Measurements from ENCODE around the gene ANTXR1. TPM values are rescaled to one million over a fixed set of nuclear protein-coding genes. Genes with fewer than 3 reads are reported as not detected.

Gene ANTXR1
- total RNA-seq, 4 donors from 2014 or later, result 53.7 to 69.0 (median 59.3) TPM

DNA sequence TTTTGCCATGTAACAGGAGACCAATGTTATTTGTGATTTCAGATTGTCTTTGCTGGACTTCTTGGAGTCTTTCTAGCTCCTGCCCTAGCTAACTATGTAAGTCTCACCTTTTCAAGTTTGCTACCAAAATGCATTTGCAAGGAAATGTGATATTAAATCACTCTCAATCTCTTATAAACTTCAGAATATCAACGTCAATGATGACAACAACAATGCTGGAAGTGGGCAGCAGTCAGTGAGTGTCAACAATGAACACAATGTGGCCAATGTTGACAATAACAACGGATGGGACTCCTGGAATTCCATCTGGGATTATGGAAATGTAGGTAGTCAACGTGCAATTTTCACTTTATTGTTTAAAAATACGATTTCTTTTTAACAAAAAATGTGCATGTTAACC lies 35.5 kb upstream of the ANTXR1 start:
- WGBS, 2 donors, result 74 to 75% methylated on average over 4 of the region's 4 CpGs
- Histone ChIP-seq H3K4me1 (no peaks in the 10 kb centered on the region), H3K9me3 (no peaks in the 10 kb centered on the region), H3K27ac (no peak overlapping the region), H3K36me3 (no peaks in the 10 kb centered on the region), H3K4me3 (no peak overlapping the region), H3K27me3 (no peaks in the 10 kb centered on the region)
- TF ChIP-seq EP300 (IDR thresholded peaks at IDR 0.05) (no peak), POLR2A (IDR thresholded peaks at IDR 0.05) (no peak)
- TF ChIP-seq, protein P1, sequence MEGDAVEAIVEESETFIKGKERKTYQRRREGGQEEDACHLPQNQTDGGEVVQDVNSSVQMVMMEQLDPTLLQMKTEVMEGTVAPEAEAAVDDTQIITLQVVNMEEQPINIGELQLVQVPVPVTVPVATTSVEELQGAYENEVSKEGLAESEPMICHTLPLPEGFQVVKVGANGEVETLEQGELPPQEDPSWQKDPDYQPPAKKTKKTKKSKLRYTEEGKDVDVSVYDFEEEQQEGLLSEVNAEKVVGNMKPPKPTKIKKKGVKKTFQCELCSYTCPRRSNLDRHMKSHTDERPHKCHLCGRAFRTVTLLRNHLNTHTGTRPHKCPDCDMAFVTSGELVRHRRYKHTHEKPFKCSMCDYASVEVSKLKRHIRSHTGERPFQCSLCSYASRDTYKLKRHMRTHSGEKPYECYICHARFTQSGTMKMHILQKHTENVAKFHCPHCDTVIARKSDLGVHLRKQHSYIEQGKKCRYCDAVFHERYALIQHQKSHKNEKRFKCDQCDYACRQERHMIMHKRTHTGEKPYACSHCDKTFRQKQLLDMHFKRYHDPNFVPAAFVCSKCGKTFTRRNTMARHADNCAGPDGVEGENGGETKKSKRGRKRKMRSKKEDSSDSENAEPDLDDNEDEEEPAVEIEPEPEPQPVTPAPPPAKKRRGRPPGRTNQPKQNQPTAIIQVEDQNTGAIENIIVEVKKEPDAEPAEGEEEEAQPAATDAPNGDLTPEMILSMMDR (IDR thresholded peaks at IDR 0.05), result no peak
- no peak for DNase-seq (ENCODE audit: low spot score in 2 of 2)

DNA sequence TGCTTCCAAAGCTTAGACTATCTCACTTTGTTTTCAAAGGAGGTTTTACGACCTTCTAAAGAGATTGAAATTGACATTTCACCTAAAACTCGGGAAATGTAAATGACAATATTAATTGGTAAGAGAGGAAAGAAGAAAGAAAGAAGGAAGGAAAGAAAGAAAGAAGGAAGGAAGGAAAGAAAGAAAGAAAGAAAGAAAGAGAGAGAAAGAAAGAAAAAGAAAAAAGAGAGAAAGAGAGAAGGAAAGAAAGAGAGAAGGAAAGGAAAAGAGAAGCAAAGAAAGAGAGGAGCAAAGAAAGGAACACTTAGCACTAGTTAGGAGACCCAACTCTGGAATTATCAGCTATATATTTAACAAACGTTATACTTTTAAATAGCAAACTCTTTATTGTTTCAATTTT lies 34.9 kb upstream of the ANTXR1 start:
- H3K4me1 ChIP-seq, result no peaks in the 10 kb centered on the region
- no peak for DNase-seq (ENCODE audit: low spot score in 2 of 2)
- H3K4me3 ChIP-seq, result no peak overlapping the region
- H3K27me3 ChIP-seq, result no peaks in the 10 kb centered on the region
- 86 to 88% methylated on average over 3 of the region's 3 CpGs for WGBS, 2 donors
- H3K27ac ChIP-seq, result no peak overlapping the region
- no peaks in the 10 kb centered on the region for H3K36me3 ChIP-seq
- no peaks in the 10 kb centered on the region for H3K9me3 ChIP-seq
- TF ChIP-seq EP300 (IDR thresholded peaks at IDR 0.05) (no peak), POLR2A (IDR thresholded peaks at IDR 0.05) (no peak)
- TF ChIP-seq, protein P1 (IDR thresholded peaks at IDR 0.05), result no peak

DNA sequence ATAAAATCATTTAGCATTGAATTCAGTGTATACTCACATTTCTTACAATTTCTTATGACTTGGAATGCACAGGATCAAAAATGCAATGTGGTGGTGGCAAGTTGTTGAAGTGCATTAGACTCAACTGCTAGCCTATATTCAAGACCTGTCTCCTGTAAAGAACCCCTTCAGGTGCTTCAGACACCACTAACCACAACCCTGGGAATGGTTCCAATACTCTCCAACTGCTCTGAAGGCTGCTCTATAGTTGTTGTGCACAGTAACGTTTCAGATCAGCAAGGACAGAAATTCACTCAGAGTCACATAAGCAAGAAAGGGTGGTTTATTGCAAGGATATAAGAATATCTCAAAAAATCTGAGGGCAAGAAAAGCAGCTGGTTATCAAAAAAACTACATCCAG lies 32.0 kb upstream of the ANTXR1 start:
- peaks cover 0 to 2% (median 0%) of the 10 kb centered on the region in 4 donors for H3K4me1 ChIP-seq
- TF ChIP-seq POLR2A (IDR thresholded peaks at IDR 0.05) (no peak), EP300 (IDR thresholded peaks at IDR 0.05) (no peak)
- TF ChIP-seq, protein P1 (IDR thresholded peaks at IDR 0.05), result no peak
- H3K27me3 ChIP-seq, result no peaks in the 10 kb centered on the region
- WGBS, 2 donors, result 64 to 79% methylated on average over 1 of the region's 1 CpG
- no peaks in the 10 kb centered on the region for H3K36me3 ChIP-seq
- no peaks in the 10 kb centered on the region for H3K9me3 ChIP-seq
- no peak for DNase-seq (ENCODE audit: low spot score in 2 of 2)
- H3K4me3 ChIP-seq, result no peak overlapping the region
- no peak overlapping the region for H3K27ac ChIP-seq

DNA sequence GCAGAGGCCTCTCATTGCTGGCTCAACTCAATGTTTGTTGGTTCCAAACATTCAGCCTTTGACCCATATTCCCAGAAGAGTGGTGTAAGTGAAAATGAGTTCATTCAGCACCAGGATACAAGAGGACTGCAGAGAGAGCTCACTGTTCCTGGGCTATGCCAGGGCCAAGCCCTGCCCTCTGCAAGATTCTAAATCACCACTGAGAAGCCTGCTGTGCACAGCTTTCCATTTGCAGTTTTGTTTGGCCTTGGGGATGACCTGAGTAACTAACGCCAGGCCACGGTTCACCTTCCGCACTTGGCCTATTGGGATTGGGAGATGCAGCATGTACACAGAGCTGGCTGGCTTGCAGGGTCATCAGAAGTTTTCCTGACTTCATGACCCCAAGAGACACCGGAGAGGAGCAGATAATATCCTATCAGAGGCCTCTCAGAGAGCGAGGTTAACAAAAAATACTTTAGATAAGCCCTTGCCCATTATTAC lies 25.9 kb upstream of the ANTXR1 start:
- 25 to 36% methylated on average over 5 of the region's 5 CpGs for WGBS, 2 donors
- TF ChIP-seq, protein P1 (IDR thresholded peaks at IDR 0.05), result no peak
- TF ChIP-seq EP300 (IDR thresholded peaks at IDR 0.05) (peak in 1 of 2 donors; percentile 64), POLR2A (IDR thresholded peaks at IDR 0.05) (no peak)
- DNase-seq (ENCODE audit: low spot score in 2 of 2), result peak; percentile 13 to 15

DNA sequence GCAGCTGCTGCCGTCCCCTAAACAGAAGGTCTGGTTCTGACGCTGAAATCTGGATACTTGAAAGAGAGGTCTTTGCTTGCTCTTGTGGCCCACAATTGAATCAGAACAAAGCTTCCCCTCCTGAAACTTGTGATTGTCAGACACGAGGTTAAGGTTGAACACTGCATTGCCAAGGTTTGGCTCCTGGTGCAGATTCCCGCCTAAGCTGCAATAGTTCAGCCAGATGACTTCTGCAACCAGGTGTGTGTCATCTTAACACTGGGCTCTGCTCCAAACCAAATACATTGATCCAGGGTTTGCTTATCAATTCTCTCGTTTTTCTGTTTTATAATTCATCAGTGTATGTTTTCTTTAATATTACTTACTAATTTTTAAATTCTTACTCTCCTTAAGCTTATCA lies 23.9 kb upstream of the ANTXR1 start:
- no peaks in the 10 kb centered on the region for H3K9me3 ChIP-seq
- peaks cover 0 to 51% (median 8%) of the 10 kb centered on the region in 4 donors for H3K4me1 ChIP-seq
- no peak for DNase-seq (ENCODE audit: low spot score in 2 of 2)
- H3K27me3 ChIP-seq, result no peaks in the 10 kb centered on the region
- H3K27ac ChIP-seq, result peak overlapping the region in 1 of 4 donors; percentile 12
- TF ChIP-seq POLR2A (IDR thresholded peaks at IDR 0.05) (no peak), EP300 (IDR thresholded peaks at IDR 0.05) (no peak)
- TF ChIP-seq, protein P1 (IDR thresholded peaks at IDR 0.05), result no peak
- no peak overlapping the region for H3K4me3 ChIP-seq
- H3K36me3 ChIP-seq, result no peaks in the 10 kb centered on the region
- 34 to 82% methylated on average over 5 of the region's 5 CpGs for WGBS, 2 donors

More for the DNA sequence above, 25.9 kb upstream of the ANTXR1 start:
- no peaks in the 10 kb centered on the region for H3K9me3 ChIP-seq
- H3K36me3 ChIP-seq, result no peaks in the 10 kb centered on the region
- no peaks in the 10 kb centered on the region for H3K27me3 ChIP-seq
- peak overlapping the region in 2 of 4 donors; percentile 47 to 54 for H3K27ac ChIP-seq
- H3K4me1 ChIP-seq, result peaks cover 0 to 34% (median 4%) of the 10 kb centered on the region in 4 donors
- H3K4me3 ChIP-seq, result no peak overlapping the region
